Measurements from ENCODE around the gene PUM2.
"Not testable (repeated sequence)": the region's sequence is repeated elsewhere in the genome, so short reads cannot be mapped to it uniquely, and the experiment has no call there.

Gene PUM2

DNA sequence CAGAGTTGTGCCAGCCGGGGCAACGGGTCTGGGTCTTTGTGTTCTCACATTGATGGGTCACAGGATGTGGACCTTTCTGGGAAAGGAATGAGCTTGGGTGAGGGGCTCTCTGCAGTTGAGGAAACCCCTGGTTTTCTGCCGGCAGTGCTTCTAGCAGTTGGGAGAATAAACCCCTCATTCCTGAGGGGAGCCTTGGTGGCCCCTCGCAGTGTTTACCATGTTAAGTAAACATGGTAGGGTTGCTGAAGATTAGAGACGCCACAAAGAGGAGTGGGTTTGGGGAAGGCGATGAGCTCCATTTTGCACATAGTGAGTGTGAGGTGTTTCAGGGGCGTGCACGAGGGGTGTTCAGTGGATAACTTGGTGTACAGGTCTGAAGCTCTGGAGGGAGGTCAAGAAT is 27.7 kb upstream of the PUM2 start:
- ATAC-seq (ENCODE audit: low read depth) (no peak), DNase-seq (ENCODE audit: low spot score in 2 of 2) (no peak)
- Mint-ChIP-seq H3K4me3 (no peak overlapping the region), H3K27ac (no peak overlapping the region), H3K9me3 (no peaks in the 10 kb centered on the region), H3K27me3 (peaks cover 9% of the 10 kb centered on the region), H3K4me1 (no peaks in the 10 kb centered on the region), H3K36me3 (no peaks in the 10 kb centered on the region)

DNA sequence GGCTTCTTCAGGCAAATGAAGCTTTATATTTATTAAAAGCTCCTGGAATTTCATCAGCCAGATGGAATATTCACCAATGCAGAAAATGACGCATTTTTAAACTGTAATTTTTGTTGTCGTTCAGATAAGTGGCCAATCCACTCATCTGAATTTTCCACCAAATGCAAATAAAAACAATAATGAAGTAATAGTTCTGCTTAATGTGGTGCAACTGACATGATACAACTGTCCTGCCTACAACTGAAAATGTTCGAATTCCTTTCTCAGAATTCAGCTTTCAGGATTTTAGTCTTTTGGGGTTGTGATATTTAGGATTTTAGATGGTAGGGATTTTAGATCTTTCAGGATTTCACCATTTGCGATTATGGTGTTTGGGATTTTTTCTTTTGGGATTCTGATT is 27.1 kb upstream of the PUM2 start:
- ATAC-seq (ENCODE audit: low read depth), result no peak
- peaks cover 9% of the 10 kb centered on the region for H3K27me3 Mint-ChIP-seq

DNA sequence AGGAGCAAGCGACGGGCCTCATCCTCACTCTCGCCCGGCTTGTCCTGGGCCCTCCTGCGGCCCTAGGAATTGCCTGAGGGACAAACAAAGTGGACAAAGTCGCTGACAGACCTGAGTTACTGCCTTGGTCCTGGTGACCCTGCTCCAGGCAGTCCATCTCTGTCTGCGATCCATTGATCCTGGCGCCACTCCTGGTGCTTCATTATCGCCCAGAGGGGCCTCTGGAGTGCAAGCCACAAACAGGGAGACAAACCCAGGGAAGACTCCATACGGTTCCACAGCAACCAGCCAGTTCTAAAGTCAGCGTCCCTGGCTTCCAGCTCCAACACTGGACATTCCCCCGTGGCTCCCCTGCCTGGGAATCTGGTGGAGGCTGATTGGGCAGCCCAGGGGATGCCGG is 24.3 kb upstream of the PUM2 start:
- not testable (repeated sequence) for H3K36me3 Mint-ChIP-seq; H3K9me3 Mint-ChIP-seq; H3K4me3 Mint-ChIP-seq; H3K27ac Mint-ChIP-seq; H3K4me1 Mint-ChIP-seq; DNase-seq (ENCODE audit: low spot score in 2 of 2); ATAC-seq (ENCODE audit: low read depth)
- H3K27me3 Mint-ChIP-seq, result peaks cover 16% of the 10 kb centered on the region

More for the DNA sequence above, 27.1 kb upstream of the PUM2 start:
- Mint-ChIP-seq H3K36me3 (no peaks in the 10 kb centered on the region), H3K9me3 (no peaks in the 10 kb centered on the region), H3K4me3 (no peak overlapping the region), H3K27ac (no peak overlapping the region), H3K4me1 (no peaks in the 10 kb centered on the region)
- no peak for DNase-seq (ENCODE audit: low spot score in 2 of 2)

DNA sequence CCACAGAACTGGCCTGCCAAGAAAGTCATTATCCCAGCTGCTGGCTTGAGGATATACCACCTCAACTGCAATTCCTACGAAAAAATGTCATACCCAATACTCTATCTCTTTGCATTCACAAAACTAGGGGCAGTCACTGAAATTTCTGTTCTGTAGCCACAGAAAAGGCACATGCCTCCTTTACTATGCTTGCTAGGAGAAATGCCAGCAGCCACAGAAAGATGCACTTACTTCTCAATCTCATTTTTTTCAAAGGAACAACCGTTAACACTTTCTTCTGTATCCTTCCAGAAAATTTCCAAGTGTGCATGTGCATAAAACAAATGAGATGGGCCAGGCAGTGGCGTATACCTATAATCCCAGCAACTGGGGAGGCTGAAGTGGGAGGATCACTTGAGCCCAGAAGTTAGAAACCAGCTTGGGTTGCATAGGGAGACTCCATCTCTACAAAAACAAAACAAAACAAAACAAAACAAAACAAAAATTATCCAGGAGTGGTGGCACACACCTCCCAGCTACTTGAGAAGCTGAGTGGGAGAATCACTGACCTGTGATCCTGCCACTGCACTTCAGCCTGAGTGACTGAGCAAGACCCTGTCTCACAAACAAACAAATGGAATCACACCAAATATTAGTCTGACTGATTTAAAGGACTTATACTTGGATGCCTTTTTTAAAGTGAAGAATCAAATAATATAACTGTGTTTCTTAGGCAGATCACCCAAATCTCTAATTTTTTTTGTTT is 22.4 kb upstream of the PUM2 start:
- DNase-seq (ENCODE audit: low spot score in 2 of 2), result no peak
- no peaks in the 10 kb centered on the region for H3K36me3 Mint-ChIP-seq
- H3K4me3 Mint-ChIP-seq, result no peak overlapping the region
- no peak overlapping the region for H3K27ac Mint-ChIP-seq
- peaks cover 14% of the 10 kb centered on the region for H3K27me3 Mint-ChIP-seq
- no peak for ATAC-seq (ENCODE audit: low read depth)
- peaks cover 4% of the 10 kb centered on the region for H3K9me3 Mint-ChIP-seq
- peaks cover 3% of the 10 kb centered on the region for H3K4me1 Mint-ChIP-seq

DNA sequence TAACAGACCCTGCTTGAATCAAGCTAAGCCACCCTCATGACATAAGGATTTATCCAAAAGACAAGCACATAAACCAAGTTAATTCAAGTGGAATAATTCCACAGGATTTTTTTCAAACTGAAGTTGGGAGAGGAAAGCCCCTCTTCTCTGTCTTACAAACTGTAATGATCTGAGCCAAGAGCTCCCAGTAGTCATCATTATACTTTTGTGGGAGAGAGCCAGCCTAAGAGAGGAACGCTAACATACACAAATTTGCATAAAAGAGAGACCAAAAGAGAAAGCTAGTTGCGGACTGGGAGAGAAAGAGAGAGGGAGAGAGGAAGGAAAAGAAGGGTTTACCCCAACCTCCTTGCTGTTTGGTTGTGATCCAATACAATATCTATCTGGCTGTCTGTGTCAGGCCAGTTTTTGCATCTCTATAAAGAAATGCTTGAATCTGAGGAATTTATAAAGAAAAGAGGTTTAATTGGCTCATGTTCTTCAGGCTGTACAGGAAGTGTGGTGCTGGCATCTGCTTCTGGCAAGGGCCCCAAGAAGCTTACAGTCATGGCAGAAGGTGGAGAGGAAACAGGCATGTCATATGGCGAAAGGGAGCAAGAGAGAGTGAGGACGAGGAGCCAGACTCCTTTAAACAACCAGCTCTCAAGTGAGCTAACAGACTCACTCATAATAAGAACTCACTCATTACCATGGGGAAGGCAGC is 20.8 kb upstream of the PUM2 start:
- no peak for DNase-seq (ENCODE audit: low spot score in 2 of 2)
- no peak for ATAC-seq (ENCODE audit: low read depth)
- Mint-ChIP-seq H3K27me3 (peaks cover 9% of the 10 kb centered on the region), H3K27ac (no peak overlapping the region), H3K4me3 (no peak overlapping the region), H3K36me3 (peaks cover 3% of the 10 kb centered on the region), H3K9me3 (peaks cover 7% of the 10 kb centered on the region), H3K4me1 (peaks cover 3% of the 10 kb centered on the region)

DNA sequence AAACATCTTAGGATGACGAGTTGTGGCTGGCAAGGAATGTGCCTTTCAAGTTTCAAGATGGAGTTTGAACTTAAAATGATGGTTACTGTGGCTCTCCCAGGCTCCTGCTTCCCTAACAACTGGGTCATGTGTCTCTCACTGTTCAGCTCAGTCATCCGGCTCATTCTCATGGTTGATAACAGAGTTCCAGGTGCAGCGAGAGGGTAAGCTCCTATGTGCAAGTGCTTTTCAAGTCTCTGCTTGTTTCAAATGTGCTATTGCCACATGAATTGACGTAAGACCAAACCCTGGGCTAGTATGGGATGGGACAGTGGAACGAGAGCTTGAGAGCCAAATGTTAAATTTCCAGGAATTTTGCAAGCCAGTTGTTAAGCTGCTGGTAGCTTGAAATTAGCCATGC is 19.5 kb upstream of the PUM2 start:
- DNase-seq (ENCODE audit: low spot score in 2 of 2), result no peak
- Mint-ChIP-seq H3K36me3 (peaks cover 3% of the 10 kb centered on the region), H3K4me1 (peaks cover 9% of the 10 kb centered on the region), H3K27me3 (peaks cover 7% of the 10 kb centered on the region), H3K4me3 (no peak overlapping the region), H3K27ac (no peak overlapping the region), H3K9me3 (peaks cover 7% of the 10 kb centered on the region)
- no peak for ATAC-seq (ENCODE audit: low read depth)

DNA sequence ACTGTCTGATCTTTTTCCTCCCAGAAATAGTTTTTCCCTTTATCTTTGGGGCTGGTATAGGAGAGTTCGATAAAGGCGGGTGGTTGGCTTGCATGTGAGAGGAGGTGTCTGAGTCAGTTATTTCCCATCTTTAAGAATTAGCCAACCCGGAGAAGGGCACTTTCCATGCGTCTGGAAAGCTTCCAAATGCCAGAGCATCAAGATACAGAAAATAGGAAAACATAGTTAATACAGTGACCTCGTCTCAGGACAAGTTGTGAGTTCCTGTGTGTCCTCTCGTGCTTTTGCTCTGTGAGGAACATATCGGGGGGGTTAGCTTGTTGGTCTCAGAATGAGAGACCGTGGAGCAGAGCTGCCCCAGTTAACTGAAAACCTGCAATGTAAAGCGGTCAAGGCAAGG is 18.7 kb upstream of the PUM2 start:
- ATAC-seq (ENCODE audit: low read depth) (no peak), DNase-seq (ENCODE audit: low spot score in 2 of 2) (no peak)
- H3K27me3 Mint-ChIP-seq, result peaks cover 7% of the 10 kb centered on the region
- peaks cover 11% of the 10 kb centered on the region for H3K4me1 Mint-ChIP-seq
- peaks cover 7% of the 10 kb centered on the region for H3K9me3 Mint-ChIP-seq
- no peak overlapping the region for H3K27ac Mint-ChIP-seq
- peaks cover 3% of the 10 kb centered on the region for H3K36me3 Mint-ChIP-seq
- H3K4me3 Mint-ChIP-seq, result no peak overlapping the region

DNA sequence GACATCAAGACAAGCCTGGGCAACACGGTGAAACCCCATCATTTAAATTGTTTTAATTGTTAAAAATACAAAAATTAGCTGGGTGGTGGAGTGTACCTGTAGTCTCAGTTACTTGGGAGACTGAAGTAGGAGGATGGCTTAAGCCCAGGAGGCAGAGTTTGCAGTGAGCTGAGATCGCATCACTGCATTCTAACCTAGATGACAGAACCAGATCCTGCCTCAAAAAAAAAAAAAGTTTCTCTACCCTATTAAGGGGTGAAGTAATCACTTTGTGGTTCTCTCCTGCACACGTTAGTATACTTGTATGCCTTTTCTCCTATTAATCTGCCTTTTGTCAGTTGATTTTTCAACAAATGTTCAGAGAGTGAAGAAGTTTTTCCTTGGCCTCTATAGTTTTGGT is 18.1 kb upstream of the PUM2 start:
- Mint-ChIP-seq H3K4me1 (peaks cover 11% of the 10 kb centered on the region), H3K36me3 (peaks cover 3% of the 10 kb centered on the region), H3K27me3 (peaks cover 7% of the 10 kb centered on the region), H3K9me3 (peaks cover 7% of the 10 kb centered on the region), H3K4me3 (no peak overlapping the region), H3K27ac (no peak overlapping the region)
- ATAC-seq (ENCODE audit: low read depth) (no peak), DNase-seq (ENCODE audit: low spot score in 2 of 2) (no peak)

DNA sequence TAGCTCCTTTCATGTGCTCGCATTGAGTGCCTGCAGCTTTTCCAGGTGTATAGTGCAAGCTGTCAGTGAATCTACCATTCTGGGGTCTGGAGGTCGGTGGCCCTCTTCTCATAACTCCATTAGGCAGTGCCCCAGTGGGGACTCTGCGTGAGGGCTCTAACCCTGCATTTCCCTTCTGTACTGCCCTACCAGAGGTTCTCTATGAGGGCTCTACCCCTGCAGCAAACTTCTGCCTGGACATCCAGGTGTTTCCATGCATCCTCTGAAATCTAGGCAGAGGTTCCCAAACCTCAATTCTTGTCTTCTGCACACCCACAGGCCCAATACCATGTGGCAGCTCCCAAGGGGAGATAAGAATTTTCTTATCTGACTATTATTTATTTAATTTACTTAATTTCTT is 17.3 kb upstream of the PUM2 start:
- DNase-seq (ENCODE audit: low spot score in 2 of 2); H3K27ac Mint-ChIP-seq; ATAC-seq (ENCODE audit: low read depth); H3K27me3 Mint-ChIP-seq; H3K4me3 Mint-ChIP-seq; H3K9me3 Mint-ChIP-seq; H3K36me3 Mint-ChIP-seq: not testable (repeated sequence)
- peaks cover 11% of the 10 kb centered on the region for H3K4me1 Mint-ChIP-seq

DNA sequence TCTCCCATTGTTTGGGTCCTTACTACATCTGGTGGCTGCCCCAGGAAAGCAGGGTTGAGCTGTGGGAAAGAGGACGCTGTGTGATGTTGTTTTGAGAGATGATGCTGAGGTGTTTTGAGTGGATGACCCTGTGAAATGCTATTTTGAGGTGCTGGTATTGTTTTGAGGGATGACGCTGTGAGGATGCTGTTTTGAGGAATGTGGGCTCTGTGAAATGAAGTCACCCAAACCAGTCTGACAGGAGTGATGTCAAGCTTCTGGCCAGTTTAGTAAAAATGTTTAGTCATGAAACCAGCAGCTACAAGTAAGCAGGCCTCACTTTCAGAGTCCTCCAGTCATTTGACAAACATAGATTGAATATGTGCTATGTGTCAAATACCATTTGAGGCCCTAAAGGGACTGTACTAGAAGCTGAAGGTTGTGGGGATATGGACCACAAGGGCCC is 16.1 kb upstream of the PUM2 start:
- ATAC-seq (ENCODE audit: low read depth) (no peak), DNase-seq (ENCODE audit: low spot score in 2 of 2) (no peak)
- Mint-ChIP-seq H3K27ac (no peak overlapping the region), H3K9me3 (peaks cover 7% of the 10 kb centered on the region), H3K27me3 (peaks cover 3% of the 10 kb centered on the region), H3K36me3 (peaks cover 3% of the 10 kb centered on the region), H3K4me3 (no peak overlapping the region), H3K4me1 (peaks cover 11% of the 10 kb centered on the region)

DNA sequence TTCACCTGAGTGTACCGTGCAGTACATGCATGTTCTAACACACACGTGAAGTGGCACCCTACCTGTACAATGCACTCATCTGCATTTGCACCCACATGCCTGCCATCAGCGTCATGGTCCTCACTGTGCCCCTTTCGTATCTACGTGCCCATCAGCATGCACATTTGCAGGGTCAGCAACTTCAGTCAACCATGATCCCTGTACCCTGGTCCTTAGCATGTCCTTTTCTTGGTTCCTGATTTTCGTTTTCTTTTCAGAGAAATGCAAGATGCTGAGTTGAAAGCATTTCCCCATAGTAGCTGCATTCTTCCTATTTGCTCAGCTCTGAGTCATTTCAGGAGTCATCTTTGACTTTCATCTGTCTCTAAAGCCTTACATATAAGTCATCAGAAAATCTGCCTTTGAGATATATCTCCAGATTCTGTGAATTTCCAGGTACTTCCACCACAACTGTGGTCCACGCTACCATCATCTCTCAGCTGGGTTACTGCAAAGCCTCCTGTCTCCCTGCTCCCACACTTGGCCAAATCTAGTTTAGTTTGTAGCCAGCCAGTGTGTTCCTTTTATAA is 14.7 kb upstream of the PUM2 start:
- DNase-seq (ENCODE audit: low spot score in 2 of 2), result no peak
- Mint-ChIP-seq H3K27ac (no peak overlapping the region), H3K9me3 (peaks cover 7% of the 10 kb centered on the region), H3K4me3 (no peak overlapping the region), H3K36me3 (peaks cover 3% of the 10 kb centered on the region), H3K4me1 (peaks cover 8% of the 10 kb centered on the region), H3K27me3 (no peaks in the 10 kb centered on the region)
- no peak for ATAC-seq (ENCODE audit: low read depth)

DNA sequence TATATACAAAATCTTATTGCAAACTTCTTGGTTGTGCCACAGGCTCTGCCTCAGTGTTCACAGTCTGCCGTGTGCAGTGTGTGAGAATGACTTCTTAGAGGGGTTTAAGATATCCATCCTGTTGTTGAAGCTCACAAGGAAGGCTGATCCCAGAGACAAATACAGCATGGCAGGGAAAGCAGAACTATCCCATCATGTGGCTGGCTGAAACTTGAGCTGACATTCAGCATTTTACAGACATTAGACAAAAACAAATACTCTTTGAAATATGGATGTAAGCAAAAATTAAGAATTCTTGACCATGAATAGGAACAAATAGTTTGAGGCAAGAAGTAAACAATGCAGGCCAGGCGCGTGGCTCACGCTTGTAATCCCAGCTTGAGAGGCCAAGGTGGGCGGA is 12.9 kb upstream of the PUM2 start:
- Mint-ChIP-seq H3K4me3 (no peak overlapping the region), H3K9me3 (peaks cover 6% of the 10 kb centered on the region), H3K27me3 (no peaks in the 10 kb centered on the region), H3K36me3 (peaks cover 3% of the 10 kb centered on the region), H3K4me1 (peaks cover 8% of the 10 kb centered on the region), H3K27ac (no peak overlapping the region)
- ATAC-seq (ENCODE audit: low read depth) (no peak), DNase-seq (ENCODE audit: low spot score in 2 of 2) (no peak)

DNA sequence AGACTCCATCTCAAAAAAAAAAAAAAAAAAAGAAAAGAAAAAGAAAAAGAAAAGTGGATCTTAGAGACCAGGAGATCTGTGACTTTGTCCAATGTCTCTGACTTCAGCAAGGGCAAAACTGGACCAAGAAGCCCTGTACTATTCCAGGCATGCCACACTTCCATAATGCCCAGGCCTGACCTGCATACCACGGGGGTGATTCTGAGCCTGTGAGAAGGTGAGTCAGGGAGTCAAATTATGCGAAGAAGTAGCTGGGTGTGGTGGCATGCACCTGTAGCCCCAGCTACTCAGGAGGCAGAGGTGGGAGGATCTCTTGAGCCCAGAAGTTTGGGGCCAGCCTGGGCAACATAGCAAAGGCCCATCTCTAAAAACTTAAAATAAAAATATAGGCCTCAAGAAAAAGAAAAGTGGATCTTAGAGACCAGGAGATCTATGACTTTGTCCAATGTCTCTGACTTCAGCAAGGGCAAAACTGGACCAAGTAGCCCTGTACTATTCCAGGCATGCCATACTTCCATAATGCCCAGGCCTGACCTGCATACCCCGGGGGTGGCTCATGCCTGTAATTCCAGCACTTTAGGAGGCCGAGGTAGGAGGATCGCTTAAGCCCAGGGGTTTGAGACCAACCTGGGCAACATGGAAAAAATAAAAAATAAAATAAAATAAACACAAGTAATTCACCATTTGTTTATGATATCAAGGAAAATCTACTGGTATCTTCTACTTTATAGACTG is 12.2 kb upstream of the PUM2 start:
- H3K36me3 Mint-ChIP-seq, result peaks cover 2% of the 10 kb centered on the region
- H3K4me3 Mint-ChIP-seq, result no peak overlapping the region
- peaks cover 10% of the 10 kb centered on the region for H3K4me1 Mint-ChIP-seq
- ATAC-seq (ENCODE audit: low read depth) (no peak), DNase-seq (ENCODE audit: low spot score in 2 of 2) (no peak)
- no peaks in the 10 kb centered on the region for H3K27me3 Mint-ChIP-seq
- no peak overlapping the region for H3K27ac Mint-ChIP-seq
- H3K9me3 Mint-ChIP-seq, result peaks cover 3% of the 10 kb centered on the region

DNA sequence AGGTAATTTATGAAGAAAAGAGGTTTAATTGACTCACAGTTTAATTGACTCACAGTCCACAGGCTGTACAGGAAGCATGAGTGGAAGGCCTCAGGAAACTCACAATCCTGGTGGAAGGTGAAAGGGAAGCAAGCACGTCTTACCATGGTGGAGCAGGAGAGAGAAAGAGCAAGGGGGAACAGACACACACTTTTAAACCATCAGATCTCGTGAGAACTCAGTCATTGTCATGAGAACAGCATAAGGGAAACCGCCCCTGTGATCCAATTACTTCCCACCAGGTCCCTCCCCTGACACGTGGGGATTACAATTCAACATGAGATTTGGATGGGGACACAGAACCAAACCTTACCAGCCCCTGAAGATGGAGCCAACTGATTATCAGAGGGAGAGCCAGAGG is 11.2 kb upstream of the PUM2 start:
- peaks cover 10% of the 10 kb centered on the region for H3K4me1 Mint-ChIP-seq
- no peaks in the 10 kb centered on the region for H3K27me3 Mint-ChIP-seq
- no peak for ATAC-seq (ENCODE audit: low read depth)
- no peaks in the 10 kb centered on the region for H3K9me3 Mint-ChIP-seq
- no peak overlapping the region for H3K27ac Mint-ChIP-seq
- no peak for DNase-seq (ENCODE audit: low spot score in 2 of 2)
- no peak overlapping the region for H3K4me3 Mint-ChIP-seq
- no peaks in the 10 kb centered on the region for H3K36me3 Mint-ChIP-seq

Data from memory B cell (primary cell).